Neuronal stem cell (in vitro differentiated cells): ENCODE measurements around the gene NRXN3.

Experiments
- DNase-seq: peaks from one replicate; pipeline ENCODE4 v3.0.0-alpha.2; 2013; ENCODE audit warnings: low spot score
- H2AFZ ChIP-seq: one replicate; pipeline ENCODE4 v1.6.1; 2013; ENCODE audit warnings: mild to moderate bottlenecking, low read length, inconsistent platforms
- H2AK5ac ChIP-seq: 2 replicates; pipeline ENCODE4 v1.6.1; 2013; ENCODE audit warnings: low read depth, mild to moderate bottlenecking, inconsistent platforms, low read length, moderate library complexity, mixed read lengths
- H2BK120ac ChIP-seq: 2 replicates; pipeline ENCODE4 v1.6.1; 2013; ENCODE audit warnings: low read depth, mild to moderate bottlenecking, inconsistent platforms, low read length, moderate library complexity, mixed read lengths
- H2BK12ac ChIP-seq: one replicate; pipeline ENCODE4 v1.6.1; 2013; ENCODE audit warnings: low read length, inconsistent platforms
- H2BK15ac ChIP-seq: 2 replicates; pipeline ENCODE4 v1.6.1; 2013; ENCODE audit warnings: mild to moderate bottlenecking, low read length, inconsistent platforms, mixed read lengths
- H2BK5ac ChIP-seq: one replicate; pipeline ENCODE4 v1.6.1; 2013; ENCODE audit warnings: inconsistent platforms, mild to moderate bottlenecking, low read length, moderate library complexity
- H3K14ac ChIP-seq: one replicate; pipeline ENCODE4 v1.6.1; 2013; ENCODE audit warnings: low read length, inconsistent platforms
- H3K18ac ChIP-seq: 2 replicates; pipeline ENCODE4 v1.6.1; 2013; ENCODE audit warnings: low read length, inconsistent platforms
- H3K23ac ChIP-seq: 2 replicates; pipeline ENCODE4 v1.6.1; 2013; ENCODE audit warnings: low read depth, mild to moderate bottlenecking, mixed read lengths, low read length, inconsistent platforms; ENCODE audit not compliant: poor library complexity
- H3K27ac ChIP-seq: replicated peaks from 3 replicates; pipeline ENCODE4 v1.5.1; 2013; ENCODE audit warnings: low read length, inconsistent platforms
- H3K27me3 ChIP-seq, 3 experiments: 2 replicates each; pipeline ENCODE4 v1.6.1; 2013; ENCODE audit warnings: low read length in 3 of 3, mild to moderate bottlenecking in 2 of 3, inconsistent platforms in 1 of 3, low read depth in 1 of 3, mixed read lengths in 1 of 3, moderate library complexity in 1 of 3; ENCODE audit not compliant: control insufficient read depth in 3 of 3, insufficient read depth in 3 of 3
- H3K36me3 ChIP-seq, 2 donors: replicated peaks in 1 of 2; 2 replicates each; pipeline ENCODE4 v1.6.1; 2013; ENCODE audit warnings: low read length in 2 of 2; ENCODE audit not compliant: control insufficient read depth in 2 of 2, insufficient read depth in 2 of 2
- H3K4ac ChIP-seq: 2 replicates; pipeline ENCODE4 v1.6.1; 2013; ENCODE audit warnings: inconsistent platforms, mild to moderate bottlenecking, low read length, moderate library complexity
- H3K4me1 ChIP-seq, 2 donors: 1 replicate in 1 of 2; 2 replicates in 1 of 2; pipeline ENCODE4 v1.6.1; 2013; ENCODE audit warnings: low read length in 2 of 2, low read depth in 1 of 2; ENCODE audit not compliant: control insufficient read depth in 2 of 2, insufficient read depth in 1 of 2
- H3K4me2 ChIP-seq: one replicate; pipeline ENCODE4 v1.6.1; 2013; ENCODE audit warnings: mild to moderate bottlenecking, low read length, inconsistent platforms; ENCODE audit not compliant: insufficient read depth, poor library complexity, severe bottlenecking
- H3K4me3 ChIP-seq, 2 donors: 2 replicates each; pipeline ENCODE4 v1.5.1; 2013; ENCODE audit warnings: low read length in 2 of 2, mild to moderate bottlenecking in 2 of 2, inconsistent platforms in 1 of 2, moderate library complexity in 1 of 2
- H3K79me1 ChIP-seq: one replicate; pipeline ENCODE4 v1.6.1; 2013; ENCODE audit warnings: low read depth, mild to moderate bottlenecking, inconsistent platforms, low read length, moderate library complexity
- H3K9ac ChIP-seq: one replicate; pipeline ENCODE4 v1.6.1; 2013; ENCODE audit warnings: mild to moderate bottlenecking, low read depth, low read length, inconsistent platforms; ENCODE audit not compliant: poor library complexity
- H3K9me3 ChIP-seq, 2 donors: replicated peaks in 1 of 2; 2 replicates each; pipeline versions ENCODE3 to v1.6.1; 2013; ENCODE audit warnings: low read length in 2 of 2, mild to moderate bottlenecking in 2 of 2, inconsistent platforms in 1 of 2, low read depth in 1 of 2, mixed read lengths in 1 of 2, moderate library complexity in 1 of 2; ENCODE audit not compliant: control insufficient read depth in 2 of 2, insufficient read depth in 1 of 2
- H4K8ac ChIP-seq: one replicate; pipeline ENCODE4 v1.6.1; 2013; ENCODE audit warnings: low read depth, mild to moderate bottlenecking, inconsistent platforms, low read length, moderate library complexity
- H4K91ac ChIP-seq: one replicate; pipeline ENCODE4 v1.6.1; 2013; ENCODE audit warnings: low read length, low read depth, mild to moderate bottlenecking, inconsistent platforms; ENCODE audit not compliant: poor library complexity
- WGBS, 2 donors: extraction: QIAGEN DNeasy Blood & Tissue Kit; methylation state at CpG; one replicate each; pipeline ENCODE4 v1.1.7; 2013; ENCODE audit warnings: missing lambda C conversion rate in 2 of 2, mixed read lengths in 1 of 2; ENCODE audit not compliant: insufficient read length in 2 of 2, insufficient replicate concordance in 1 of 2; ENCODE audit errors: extremely low coverage in 2 of 2; 5-methylcytosine and 5-hydroxymethylcytosine counted together

Gene NRXN3

DNA sequence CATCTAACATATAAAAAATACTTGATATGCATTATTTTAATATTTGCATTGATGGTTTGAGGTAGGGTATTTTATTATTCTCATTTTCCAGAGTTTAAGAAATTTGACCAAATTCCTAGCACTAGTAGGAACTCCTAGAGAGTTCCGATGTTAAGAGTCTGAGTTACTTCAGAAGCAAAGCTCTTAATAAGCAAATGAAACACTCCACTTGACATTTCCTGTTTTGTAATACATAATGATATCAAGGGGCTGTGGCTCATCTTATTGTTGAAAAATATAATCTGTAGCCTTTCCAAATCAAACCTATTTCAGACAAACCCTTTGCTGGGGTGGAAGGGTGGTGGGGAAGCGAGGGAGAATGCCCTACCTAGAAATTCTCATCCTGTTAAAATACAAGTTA lies 1685.6 kb downstream of the NRXN3 start:
- no peak overlapping the region for H2BK12ac ChIP-seq
- no peak for DNase-seq
- no peak overlapping the region for H3K27ac ChIP-seq
- H3K4ac ChIP-seq, result no peak overlapping the region
- no peak overlapping the region for H3K14ac ChIP-seq
- no peak overlapping the region for H2BK5ac ChIP-seq
- H3K23ac ChIP-seq, result no peak overlapping the region
- no peaks in the 10 kb centered on the region for H3K36me3 ChIP-seq
- H3K4me2 ChIP-seq, result no peak overlapping the region
- H2BK120ac ChIP-seq, result no peak overlapping the region
- H3K27me3 ChIP-seq, result no peaks in the 10 kb centered on the region
- H3K9me3 ChIP-seq, result no peaks in the 10 kb centered on the region
- no CpG with 5 or more reads among the region's 2 CpGs for WGBS, 2 donors
- no peak overlapping the region for H4K91ac ChIP-seq
- H2BK15ac ChIP-seq, result no peak overlapping the region
- H2AFZ ChIP-seq, result no peak overlapping the region
- H3K79me1 ChIP-seq, result no peaks in the 10 kb centered on the region
- H4K8ac ChIP-seq, result no peak overlapping the region
- no peak overlapping the region for H2AK5ac ChIP-seq
- no peak overlapping the region for H3K18ac ChIP-seq
- H3K4me1 ChIP-seq, result peaks cover 0 to 1% of the 10 kb centered on the region in 2 donors
- H3K4me3 ChIP-seq, result no peak overlapping the region
- H3K9ac ChIP-seq, result no peak overlapping the region

DNA sequence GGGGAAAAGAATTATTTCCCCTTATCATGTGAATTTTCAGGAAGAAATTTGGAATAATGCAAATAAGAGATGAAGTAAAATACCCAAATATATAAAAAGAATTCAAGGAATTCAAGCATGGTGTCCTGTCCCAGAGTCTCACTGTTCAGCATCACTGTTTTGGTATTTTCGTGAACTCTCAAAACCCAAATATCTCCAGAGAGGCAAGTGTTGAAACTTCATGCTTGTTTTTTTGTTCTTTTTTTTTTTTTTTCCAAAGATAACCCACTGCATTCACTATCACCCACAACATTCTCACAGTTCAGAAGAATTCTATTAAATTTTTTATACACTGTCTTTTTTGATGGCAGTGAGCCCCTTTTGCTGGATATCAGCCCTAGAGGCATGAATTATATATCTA lies 1686.2 kb downstream of the NRXN3 start:
- Histone ChIP-seq H2AFZ (no peak overlapping the region), H3K4me2 (no peak overlapping the region), H4K8ac (no peak overlapping the region), H3K18ac (no peak overlapping the region), H3K4me3 (no peak overlapping the region), H2BK12ac (no peak overlapping the region), H3K4ac (no peak overlapping the region), H2BK15ac (no peak overlapping the region), H3K36me3 (no peaks in the 10 kb centered on the region), H2AK5ac (no peak overlapping the region), H3K9ac (no peak overlapping the region), H3K4me1 (peaks cover 0 to 1% of the 10 kb centered on the region in 2 donors), H3K23ac (no peak overlapping the region), H2BK5ac (no peak overlapping the region), H4K91ac (no peak overlapping the region), H3K27ac (no peak overlapping the region), H3K9me3 (no peaks in the 10 kb centered on the region), H3K79me1 (no peaks in the 10 kb centered on the region), H3K14ac (no peak overlapping the region), H3K27me3 (no peaks in the 10 kb centered on the region), H2BK120ac (no peak overlapping the region)
- DNase-seq, result no peak
- no CpG with 5 or more reads among the region's 1 CpG for WGBS, 2 donors

DNA sequence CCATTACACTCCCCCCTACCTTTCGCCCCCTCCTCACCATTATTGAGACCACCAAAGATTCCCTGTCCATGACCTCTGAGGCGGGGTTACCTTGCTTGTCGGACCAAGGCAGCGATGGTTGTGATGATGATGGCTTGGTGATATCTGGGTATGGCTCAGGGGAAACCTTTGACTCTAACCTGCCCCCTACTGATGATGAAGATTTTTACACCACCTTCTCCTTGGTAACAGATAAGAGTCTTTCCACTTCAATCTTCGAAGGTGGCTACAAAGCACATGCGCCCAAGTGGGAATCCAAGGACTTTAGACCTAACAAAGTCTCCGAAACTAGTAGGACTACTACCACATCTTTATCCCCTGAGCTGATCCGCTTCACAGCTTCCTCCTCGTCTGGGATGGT lies 1690.9 kb downstream of the NRXN3 start:
- no peak overlapping the region for H2BK12ac ChIP-seq
- no peak overlapping the region for H3K14ac ChIP-seq
- H4K91ac ChIP-seq, result no peak overlapping the region
- H3K36me3 ChIP-seq, result no peaks in the 10 kb centered on the region
- no peak overlapping the region for H3K23ac ChIP-seq
- no peaks in the 10 kb centered on the region for H3K4me1 ChIP-seq
- H2BK5ac ChIP-seq, result no peak overlapping the region
- no peak overlapping the region for H3K4ac ChIP-seq
- no peaks in the 10 kb centered on the region for H3K9me3 ChIP-seq
- H3K79me1 ChIP-seq, result no peaks in the 10 kb centered on the region
- no peak overlapping the region for H3K27ac ChIP-seq
- no peak overlapping the region for H3K9ac ChIP-seq
- no peak overlapping the region for H3K4me2 ChIP-seq
- no peak overlapping the region for H2AK5ac ChIP-seq
- H3K27me3 ChIP-seq, result no peaks in the 10 kb centered on the region
- H2AFZ ChIP-seq, result no peak overlapping the region
- no peak overlapping the region for H3K18ac ChIP-seq
- DNase-seq, result no peak
- WGBS, 2 donors, result no CpG with 5 or more reads among the region's 9 CpGs
- no peak overlapping the region for H3K4me3 ChIP-seq
- H4K8ac ChIP-seq, result no peak overlapping the region
- H2BK15ac ChIP-seq, result no peak overlapping the region
- no peak overlapping the region for H2BK120ac ChIP-seq

DNA sequence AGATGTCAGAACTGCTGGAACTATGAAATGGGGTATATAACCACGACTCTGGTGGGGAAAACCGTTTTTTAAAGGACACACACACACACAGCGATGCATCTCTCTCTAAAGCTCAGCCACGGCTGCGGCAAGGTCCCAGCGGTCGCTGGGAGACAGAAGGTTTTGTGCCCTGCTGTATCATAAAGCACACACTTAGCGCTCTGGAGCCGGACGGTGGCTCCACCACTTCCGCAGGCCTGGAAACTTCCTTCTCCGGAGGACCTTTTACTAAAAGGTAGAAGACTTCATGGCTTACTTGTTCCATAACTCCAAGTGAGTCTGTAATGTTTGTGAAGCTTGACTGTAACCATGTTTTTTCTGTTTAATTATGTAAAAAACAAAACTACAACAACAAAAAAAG lies 1691.9 kb downstream of the NRXN3 start:
- no peaks in the 10 kb centered on the region for H3K36me3 ChIP-seq
- no peak overlapping the region for H4K8ac ChIP-seq
- H2BK15ac ChIP-seq, result no peak overlapping the region
- H4K91ac ChIP-seq, result no peak overlapping the region
- no peak overlapping the region for H2BK120ac ChIP-seq
- no peak overlapping the region for H3K14ac ChIP-seq
- no CpG with 5 or more reads among the region's 12 CpGs for WGBS, 2 donors
- no peaks in the 10 kb centered on the region for H3K79me1 ChIP-seq
- H3K4me1 ChIP-seq, result no peaks in the 10 kb centered on the region
- no peak overlapping the region for H2BK5ac ChIP-seq
- H3K4me2 ChIP-seq, result no peak overlapping the region
- H3K18ac ChIP-seq, result no peak overlapping the region
- no peak for DNase-seq
- H3K27ac ChIP-seq, result no peak overlapping the region
- H3K9ac ChIP-seq, result no peak overlapping the region
- no peaks in the 10 kb centered on the region for H3K27me3 ChIP-seq
- no peak overlapping the region for H3K4me3 ChIP-seq
- H2AFZ ChIP-seq, result no peak overlapping the region
- H3K4ac ChIP-seq, result no peak overlapping the region
- no peak overlapping the region for H3K23ac ChIP-seq
- H2BK12ac ChIP-seq, result no peak overlapping the region
- H3K9me3 ChIP-seq, result no peaks in the 10 kb centered on the region
- H2AK5ac ChIP-seq, result no peak overlapping the region
